GM13977 (cell line): ENCODE measurements around the gene CCDC88A.

Experiments
- DNase-seq: peaks from one replicate; pipeline ENCODE4 v3.0.0; 2012; ENCODE audit warnings: low spot score
- CTCF ChIP-seq: IDR thresholded peaks from 2 replicates; pipeline ENCODE4 v1.5.1; 2012; ENCODE audit warnings: mild to moderate bottlenecking, control low read depth; ENCODE audit not compliant: insufficient read depth; ENCODE audit errors: extremely low read depth, missing control alignments
- in situ Hi-C: fragments of 300-500 bp; cut with MboI; formaldehyde crosslinking; loops from one replicate; pipeline ENCODE4 v1.12.0; 2022; ENCODE audit warnings: low sequenced_read_pairs, low pct_unique_long_range_greater_than_20kb, mixed read lengths, inconsistent platforms; ENCODE audit not compliant: unreplicated experiment

The CCDC88A gene

GRCh38 chr2:55416786-55417568, 2.7 kb downstream of the CCDC88A start:
- in situ Hi-C loops: no loop called here
- DNase-seq: no peak
- TF ChIP-seq CTCF: no peak

DNA sequence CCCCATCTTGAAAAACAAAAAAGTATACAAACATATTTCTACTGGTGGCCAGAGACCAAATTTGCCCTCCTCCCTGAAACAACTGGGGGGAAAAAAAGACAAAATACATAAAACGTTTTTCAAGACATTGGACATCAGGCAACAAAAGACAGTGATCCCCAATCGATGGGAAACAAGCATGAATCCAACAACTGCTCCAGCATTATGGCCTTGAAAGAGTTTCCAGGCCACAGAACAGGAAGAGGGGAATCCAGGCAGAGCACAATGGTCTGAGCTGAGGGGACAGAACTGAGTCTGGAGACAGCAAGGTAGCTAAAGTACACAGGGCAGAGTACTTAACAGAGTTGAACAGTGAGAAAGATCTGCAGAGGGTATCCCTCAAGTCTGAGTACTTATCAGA, 4.4 kb downstream of the CCDC88A start:
- TF ChIP-seq CTCF: no peak
- no peak for DNase-seq
- in situ Hi-C loops: no loop called here

DNA sequence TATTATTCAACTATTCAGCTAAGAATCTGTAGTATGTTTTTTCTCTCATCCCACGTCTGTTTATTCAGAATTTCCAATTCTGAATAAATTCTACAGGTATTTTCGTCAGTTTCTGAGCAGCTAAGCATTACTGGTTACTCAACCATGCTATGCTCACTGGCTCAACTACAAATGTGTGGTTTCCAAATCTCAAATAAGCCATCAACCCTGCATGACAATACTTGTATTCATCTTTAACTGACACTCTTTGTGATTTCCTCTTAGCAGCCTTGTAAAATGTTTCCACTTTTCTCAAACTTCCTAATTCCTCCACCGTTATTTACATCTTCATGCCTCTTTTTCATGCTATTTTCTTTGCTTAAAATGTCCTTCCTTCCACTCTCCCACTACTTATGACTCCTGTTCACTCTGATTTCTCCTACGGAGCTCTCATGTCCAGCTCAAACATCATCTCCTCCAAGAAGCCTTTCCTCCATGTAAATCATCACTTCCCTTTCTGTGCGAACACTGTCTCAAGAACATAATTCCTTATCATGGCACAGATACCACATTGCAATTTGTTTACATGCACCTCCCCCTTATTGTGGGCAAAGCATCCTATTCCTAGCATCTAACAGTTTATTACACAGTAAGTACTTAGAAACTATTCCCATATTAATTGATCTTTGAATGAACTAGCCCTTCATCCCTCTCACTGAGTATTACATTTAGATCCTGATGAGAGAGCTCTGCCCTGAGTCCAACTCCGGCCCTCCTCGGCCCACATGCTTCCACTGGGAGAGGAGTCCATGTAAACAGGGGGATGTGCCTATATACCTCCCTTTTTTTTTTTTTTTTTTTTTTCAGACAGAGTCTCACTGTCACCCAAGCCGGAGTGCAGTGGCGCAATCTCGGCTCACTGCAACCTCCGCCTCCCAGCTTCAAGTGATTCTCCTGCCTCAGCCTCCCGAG, 10.5 kb downstream of the CCDC88A start:
- DNase-seq: no peak
- in situ Hi-C loops: no loop called here
- TF ChIP-seq CTCF: no peak

DNA sequence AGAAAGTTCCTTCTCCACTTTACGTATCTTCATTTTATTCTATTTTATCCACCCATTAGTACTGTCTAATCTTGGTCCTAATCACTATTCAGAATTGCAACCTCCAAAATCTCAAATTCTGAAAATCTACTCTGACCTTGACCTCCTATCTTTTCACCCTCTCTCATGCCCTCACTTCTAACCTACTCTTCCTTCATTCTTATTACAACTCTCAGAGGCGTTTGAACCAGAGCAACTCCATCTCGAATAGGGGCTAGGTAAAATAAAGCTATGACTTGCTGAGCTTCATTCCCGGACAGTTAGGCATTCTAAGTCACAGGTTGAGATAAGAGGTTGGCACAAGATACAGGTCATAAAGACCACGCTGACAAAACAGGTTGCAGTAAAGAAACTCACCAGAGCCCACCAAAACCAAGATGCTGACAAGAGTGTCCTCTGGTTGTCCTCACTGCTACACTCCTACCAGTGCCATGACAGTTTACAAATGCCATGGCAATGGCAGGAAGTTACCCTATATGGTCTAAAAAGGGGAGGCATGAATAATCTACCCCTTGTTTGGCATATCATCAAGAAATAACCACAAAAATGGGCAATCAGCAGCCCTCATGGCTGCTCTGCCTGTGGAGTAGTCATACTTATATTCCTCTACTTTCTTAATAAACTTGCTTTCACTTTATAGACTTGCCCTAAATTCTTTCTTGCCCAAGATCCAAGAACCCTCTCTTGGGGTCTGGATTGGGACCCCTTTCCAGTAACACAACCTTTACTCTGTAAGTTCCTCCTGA, 11.4 kb downstream of the CCDC88A start:
- no peak for DNase-seq
- in situ Hi-C loops: no loop called here
- no peak for TF ChIP-seq CTCF

DNA sequence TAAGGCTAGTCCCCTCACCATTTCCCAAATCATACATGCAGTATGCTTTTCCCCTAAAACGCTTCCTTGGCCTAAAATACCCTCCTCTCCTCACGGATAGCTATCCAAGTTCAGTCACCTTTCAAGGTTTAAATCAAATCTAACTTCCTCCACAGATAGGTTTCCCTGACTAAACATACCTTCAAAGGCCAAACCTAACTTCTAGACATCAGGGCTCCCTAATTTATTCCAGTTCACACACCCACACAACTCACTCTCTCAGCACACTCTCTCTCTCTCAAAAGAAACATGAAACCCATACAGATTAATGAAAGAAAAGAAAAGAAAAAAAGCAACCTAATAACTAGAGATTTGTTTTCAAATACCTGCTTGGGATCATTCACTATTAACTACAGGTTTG, 14.5 kb downstream of the CCDC88A start:
- no peak for TF ChIP-seq CTCF
- in situ Hi-C loops: no loop called here
- DNase-seq: no peak
